Mesangial cell (primary cell): ENCODE data around the gene TRAK1. TPM values are rescaled to one million over a fixed set of nuclear protein-coding genes. Genes with fewer than 3 reads are reported as not detected.

ENCODE experiments used
- total RNA-seq: library from RNA; depleted of rRNA; stranded (reverse); fragments of >200 nt; gene quantifications from 2 replicates; pipeline ENCODE4 v1.2.3, GENCODE V29; 2015

TRAK1 gene, protein sequence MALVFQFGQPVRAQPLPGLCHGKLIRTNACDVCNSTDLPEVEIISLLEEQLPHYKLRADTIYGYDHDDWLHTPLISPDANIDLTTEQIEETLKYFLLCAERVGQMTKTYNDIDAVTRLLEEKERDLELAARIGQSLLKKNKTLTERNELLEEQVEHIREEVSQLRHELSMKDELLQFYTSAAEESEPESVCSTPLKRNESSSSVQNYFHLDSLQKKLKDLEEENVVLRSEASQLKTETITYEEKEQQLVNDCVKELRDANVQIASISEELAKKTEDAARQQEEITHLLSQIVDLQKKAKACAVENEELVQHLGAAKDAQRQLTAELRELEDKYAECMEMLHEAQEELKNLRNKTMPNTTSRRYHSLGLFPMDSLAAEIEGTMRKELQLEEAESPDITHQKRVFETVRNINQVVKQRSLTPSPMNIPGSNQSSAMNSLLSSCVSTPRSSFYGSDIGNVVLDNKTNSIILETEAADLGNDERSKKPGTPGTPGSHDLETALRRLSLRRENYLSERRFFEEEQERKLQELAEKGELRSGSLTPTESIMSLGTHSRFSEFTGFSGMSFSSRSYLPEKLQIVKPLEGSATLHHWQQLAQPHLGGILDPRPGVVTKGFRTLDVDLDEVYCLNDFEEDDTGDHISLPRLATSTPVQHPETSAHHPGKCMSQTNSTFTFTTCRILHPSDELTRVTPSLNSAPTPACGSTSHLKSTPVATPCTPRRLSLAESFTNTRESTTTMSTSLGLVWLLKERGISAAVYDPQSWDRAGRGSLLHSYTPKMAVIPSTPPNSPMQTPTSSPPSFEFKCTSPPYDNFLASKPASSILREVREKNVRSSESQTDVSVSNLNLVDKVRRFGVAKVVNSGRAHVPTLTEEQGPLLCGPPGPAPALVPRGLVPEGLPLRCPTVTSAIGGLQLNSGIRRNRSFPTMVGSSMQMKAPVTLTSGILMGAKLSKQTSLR
- total RNA-seq: 22.8 and 44.0 TPM in 2 replicates

DNA sequence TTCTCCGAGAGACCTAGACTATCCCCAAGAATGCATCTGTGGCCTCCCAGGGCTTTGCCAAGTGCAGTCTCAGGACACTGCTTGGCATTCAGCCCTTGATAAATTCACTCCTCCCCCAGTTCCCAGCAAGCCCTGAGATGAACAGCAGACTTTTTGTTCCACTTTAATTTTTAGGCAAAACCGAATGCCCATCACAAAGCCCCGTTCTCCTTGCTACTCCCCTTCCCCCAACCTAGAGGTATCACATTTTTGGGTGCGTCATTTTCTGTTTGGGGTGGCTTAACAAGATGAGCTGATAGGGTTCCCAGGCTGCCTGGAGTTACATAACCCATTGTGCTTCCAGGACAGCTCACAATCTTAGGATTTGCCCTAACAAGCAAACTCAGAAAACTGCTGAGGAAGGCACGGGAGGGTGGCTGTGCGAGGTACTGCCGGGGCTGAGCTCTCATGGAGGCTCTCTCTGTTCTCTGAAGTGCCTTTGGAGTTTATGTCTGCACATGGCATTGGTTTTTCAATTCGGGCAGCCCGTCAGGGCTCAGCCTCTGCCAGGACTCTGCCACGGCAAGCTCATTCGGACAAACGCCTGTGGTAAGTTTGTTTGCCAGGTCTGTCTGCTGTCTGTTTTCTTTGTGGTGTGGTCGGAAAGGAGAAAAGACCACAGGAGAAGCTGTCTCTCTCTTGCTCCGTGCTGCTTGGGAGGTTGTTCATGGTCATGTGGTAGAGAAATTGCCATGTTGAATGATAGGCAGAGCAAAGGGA is at the start of gene TRAK1:
Gene TRAK1, plus strand, starts transcription at position 385 of the 759 bp plus-strand sequence. Its CDS starts 113 bp downstream, at position 498.

DNA sequence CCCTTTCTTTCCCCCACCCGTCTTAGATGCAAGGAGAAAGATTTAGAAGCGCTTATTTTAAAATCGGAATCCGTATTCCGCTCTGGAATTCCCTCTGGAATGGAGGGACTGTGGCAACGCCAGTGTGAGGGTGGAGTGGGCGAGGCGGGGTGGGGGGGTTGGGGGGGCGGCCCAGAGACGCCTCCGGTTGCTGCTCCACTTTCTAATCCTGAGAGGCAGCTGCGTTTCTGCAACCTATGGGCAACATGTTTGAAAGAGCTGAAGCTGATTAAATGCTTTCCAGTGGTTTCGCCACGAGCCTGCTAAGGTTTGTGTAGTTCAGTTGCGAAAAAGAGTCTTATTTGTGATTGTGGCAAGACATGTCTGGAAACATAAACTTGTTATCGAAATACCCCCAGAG is 174.9 kb downstream of the TRAK1 start, which contains the start of gene CCK:
Gene CCK, minus strand, starts transcription at position 101 of the 400 bp plus-strand sequence. CDS start 2,555 bp downstream, outside the sequence.

Other genes with a start within 250 kb of the TRAK1 start
- 1.6 and 7.5 TPM in 2 replicates for gene ULK4, start 129.3 kb upstream of the TRAK1 start, total RNA-seq
- not detected in 2 replicates for gene CCK, start 174.8 kb downstream of the TRAK1 start, total RNA-seq